Stimulated activated memory B cell treated with anti-CD40 and anti-IgM and Interleukin-4, amounts not matched to agents 10 μg/mL and 1 μg/mL and 100 μg/mL, for 72 hours (primary cell): ENCODE data around the gene C2CD2.
A peak's percentile ranks its signal among the peaks of the same experiment; 100 is the strongest.

Source experiments
- ATAC-seq: fragments of 150-1000 bp; cut with Tn5 transposase; 2 replicates; pipeline ENCODE4 v1.10.0; 2021
- H3K27ac Mint-ChIP-seq: one replicate; pipeline ENCODE4 v1.8.0; 2022; ENCODE audit warnings: mild to moderate bottlenecking, mixed read lengths
- H3K27me3 Mint-ChIP-seq: one replicate; pipeline ENCODE4 v1.8.0; 2022; ENCODE audit warnings: mixed read lengths
- H3K36me3 Mint-ChIP-seq: one replicate; pipeline ENCODE4 v1.8.0; 2022; ENCODE audit warnings: mixed read lengths
- H3K4me1 Mint-ChIP-seq: one replicate; pipeline ENCODE4 v1.8.0; 2022; ENCODE audit warnings: mixed read lengths
- H3K4me3 Mint-ChIP-seq: one replicate; pipeline ENCODE4 v1.8.0; 2022; ENCODE audit warnings: mild to moderate bottlenecking, moderate library complexity, mixed read lengths
- H3K9me3 Mint-ChIP-seq: one replicate; pipeline ENCODE4 v1.8.0; 2022; ENCODE audit warnings: mixed read lengths

Gene C2CD2

DNA sequence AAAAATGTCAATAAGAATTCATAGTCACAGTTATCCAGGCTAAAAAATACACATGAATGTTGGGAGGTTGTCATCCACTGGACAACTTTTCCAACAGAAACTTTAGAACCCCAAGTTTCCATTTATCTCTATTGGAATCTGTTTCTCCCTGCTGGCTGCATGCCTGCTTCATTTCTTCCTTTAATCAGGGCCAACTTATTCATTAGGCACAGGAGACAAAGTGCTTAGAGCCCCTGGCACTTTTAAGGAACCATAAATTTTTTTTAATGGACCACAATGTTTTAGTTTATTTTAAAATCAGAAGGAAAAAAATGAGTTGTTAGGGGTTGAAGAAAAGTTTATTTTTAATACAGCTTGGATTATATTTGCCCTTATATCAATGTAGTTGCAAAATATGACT is 26.7 kb upstream of the C2CD2 start:
- Mint-ChIP-seq H3K27ac (no peak overlapping the region), H3K9me3 (peaks cover 18% of the 10 kb centered on the region), H3K36me3 (peaks cover 24% of the 10 kb centered on the region), H3K4me3 (no peak overlapping the region), H3K27me3 (peaks cover 8% of the 10 kb centered on the region), H3K4me1 (no peaks in the 10 kb centered on the region)
- ATAC-seq = no peak

- Mint-ChIP-seq H3K4me3 (no peak overlapping the region), H3K27me3 (peaks cover 8% of the 10 kb centered on the region), H3K27ac (no peak overlapping the region), H3K4me1 (peaks cover under 1% of the 10 kb centered on the region), H3K9me3 (peaks cover 18% of the 10 kb centered on the region), H3K36me3 (peaks cover 24% of the 10 kb centered on the region)
- no peak for ATAC-seq
Measured at GRCh38 chr21:41979751-41980369, 26.0 kb upstream of the C2CD2 start.

DNA sequence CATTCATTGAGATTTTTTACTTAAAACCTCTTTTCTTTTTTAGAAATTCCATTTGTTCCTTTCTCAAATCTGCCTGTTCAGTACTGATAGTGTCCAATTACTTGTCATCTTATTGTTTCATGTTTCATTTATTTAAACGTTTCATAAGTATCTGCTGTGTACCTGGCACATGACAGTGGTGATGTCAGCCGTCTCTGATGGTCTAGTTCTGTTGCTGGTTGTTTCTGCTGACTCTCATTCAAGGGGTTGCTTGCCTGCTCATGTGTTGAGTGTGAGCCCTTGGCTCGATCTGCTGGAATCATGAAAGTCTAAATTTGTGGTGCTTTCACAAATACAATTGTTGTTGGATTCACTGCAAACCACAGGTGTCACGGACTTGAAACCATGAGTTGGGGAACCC is 25.5 kb upstream of the C2CD2 start:
- Mint-ChIP-seq H3K9me3 (peaks cover 18% of the 10 kb centered on the region), H3K27me3 (peaks cover 8% of the 10 kb centered on the region), H3K36me3 (peaks cover 24% of the 10 kb centered on the region), H3K4me3 (no peak overlapping the region), H3K27ac (no peak overlapping the region), H3K4me1 (peaks cover 6% of the 10 kb centered on the region)
- no peak for ATAC-seq

GRCh38 chr21:41977034-41977950 is 23.5 kb upstream of the C2CD2 start:
- no peak for ATAC-seq
- H3K4me1 Mint-ChIP-seq = peaks cover 16% of the 10 kb centered on the region
- peaks cover 8% of the 10 kb centered on the region for H3K27me3 Mint-ChIP-seq
- H3K9me3 Mint-ChIP-seq = peaks cover 8% of the 10 kb centered on the region
- no peak overlapping the region for H3K4me3 Mint-ChIP-seq
- no peak overlapping the region for H3K27ac Mint-ChIP-seq
- peaks cover 12% of the 10 kb centered on the region for H3K36me3 Mint-ChIP-seq

- Mint-ChIP-seq H3K9me3 (peaks cover 8% of the 10 kb centered on the region), H3K36me3 (peaks cover 10% of the 10 kb centered on the region), H3K27ac (no peak overlapping the region), H3K27me3 (peaks cover 8% of the 10 kb centered on the region), H3K4me3 (no peak overlapping the region), H3K4me1 (peaks cover 16% of the 10 kb centered on the region)
- no peak for ATAC-seq
Measured at GRCh38 chr21:41976611-41977010, 22.8 kb upstream of the C2CD2 start.

DNA sequence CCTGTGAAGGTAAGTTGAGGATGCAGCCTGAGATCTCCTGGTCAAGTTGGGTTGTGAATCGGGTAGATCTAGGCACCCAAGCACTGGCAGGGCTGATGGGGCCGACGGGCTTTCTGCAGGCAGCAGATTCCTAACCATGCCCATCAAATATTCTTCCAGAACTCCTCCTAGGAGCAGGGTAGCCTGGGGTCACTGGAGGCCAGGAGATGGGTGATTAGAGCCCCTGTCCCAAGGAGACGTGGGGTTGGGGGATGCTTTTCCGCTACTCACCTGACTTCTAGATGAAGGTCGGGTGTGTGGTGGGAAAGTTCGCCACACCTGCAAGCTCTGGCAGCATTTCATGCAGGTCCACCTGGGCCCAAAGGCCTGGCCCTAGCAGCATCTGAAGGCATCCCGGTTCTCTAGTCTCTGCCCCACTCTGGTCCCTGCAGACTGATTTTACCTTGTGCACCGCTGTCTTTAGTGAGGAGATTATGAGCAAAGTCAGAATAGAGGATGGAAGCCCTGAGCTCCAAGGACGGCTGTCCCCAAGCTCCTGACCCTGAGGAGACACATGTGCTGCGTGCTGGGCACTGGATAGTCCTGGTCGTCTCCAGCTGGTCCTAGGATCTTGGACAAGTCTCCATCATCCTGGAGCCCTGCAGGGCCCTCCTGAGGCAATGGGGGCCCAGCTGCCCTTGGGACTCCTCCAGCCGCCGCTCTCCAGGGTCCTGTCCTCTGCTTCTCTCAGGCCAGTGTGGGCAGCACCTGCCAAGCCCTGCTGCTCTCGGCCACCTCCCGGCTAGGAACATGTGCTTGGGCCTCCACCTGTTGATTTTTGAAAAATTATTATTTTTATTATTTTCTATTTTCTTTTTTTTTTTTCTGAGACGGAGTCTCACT is 21.8 kb upstream of the C2CD2 start:
- peaks cover 8% of the 10 kb centered on the region for H3K27me3 Mint-ChIP-seq
- H3K9me3 Mint-ChIP-seq = peaks cover 8% of the 10 kb centered on the region
- no peak for ATAC-seq
- no peak overlapping the region for H3K27ac Mint-ChIP-seq
- no peak overlapping the region for H3K4me3 Mint-ChIP-seq
- peaks cover 16% of the 10 kb centered on the region for H3K4me1 Mint-ChIP-seq
- H3K36me3 Mint-ChIP-seq = peaks cover 10% of the 10 kb centered on the region

DNA sequence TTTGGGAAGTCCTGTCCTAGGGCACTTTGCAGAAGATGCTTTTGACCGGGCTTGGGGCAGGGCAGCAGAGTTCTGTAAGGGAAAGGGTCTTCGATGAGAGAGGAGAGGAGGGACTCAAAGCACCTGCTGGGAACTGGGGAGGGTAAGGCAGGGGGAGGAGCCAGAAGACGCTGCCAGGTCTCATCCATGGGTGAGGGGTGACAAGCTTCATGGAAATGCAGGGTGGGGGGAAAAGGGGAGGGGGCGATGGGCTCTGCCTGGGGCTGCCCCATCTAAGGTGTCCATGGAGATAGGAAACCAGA is 20.9 kb upstream of the C2CD2 start:
- no peak for ATAC-seq
- Mint-ChIP-seq H3K4me3 (no peak overlapping the region), H3K27me3 (peaks cover 7% of the 10 kb centered on the region), H3K27ac (peak overlapping the region; percentile 70), H3K36me3 (peaks cover 8% of the 10 kb centered on the region), H3K4me1 (peaks cover 16% of the 10 kb centered on the region), H3K9me3 (peaks cover 8% of the 10 kb centered on the region)

GRCh38 chr21:41973861-41974751 is 20.3 kb upstream of the C2CD2 start:
- Mint-ChIP-seq H3K9me3 (peaks cover 2% of the 10 kb centered on the region), H3K27me3 (peaks cover under 1% of the 10 kb centered on the region), H3K27ac (peak overlapping the region; percentile 70), H3K4me1 (peaks cover 16% of the 10 kb centered on the region), H3K36me3 (peaks cover 2% of the 10 kb centered on the region), H3K4me3 (peak overlapping the region; percentile 26)
- ATAC-seq = peak; percentile 84

GRCh38 chr21:41973427-41973831 is 19.6 kb upstream of the C2CD2 start:
- no peaks in the 10 kb centered on the region for H3K27me3 Mint-ChIP-seq
- peak overlapping the region; percentile 70 for H3K27ac Mint-ChIP-seq
- ATAC-seq = no peak
- no peaks in the 10 kb centered on the region for H3K9me3 Mint-ChIP-seq
- no peak overlapping the region for H3K4me3 Mint-ChIP-seq
- no peaks in the 10 kb centered on the region for H3K36me3 Mint-ChIP-seq
- peaks cover 16% of the 10 kb centered on the region for H3K4me1 Mint-ChIP-seq

DNA sequence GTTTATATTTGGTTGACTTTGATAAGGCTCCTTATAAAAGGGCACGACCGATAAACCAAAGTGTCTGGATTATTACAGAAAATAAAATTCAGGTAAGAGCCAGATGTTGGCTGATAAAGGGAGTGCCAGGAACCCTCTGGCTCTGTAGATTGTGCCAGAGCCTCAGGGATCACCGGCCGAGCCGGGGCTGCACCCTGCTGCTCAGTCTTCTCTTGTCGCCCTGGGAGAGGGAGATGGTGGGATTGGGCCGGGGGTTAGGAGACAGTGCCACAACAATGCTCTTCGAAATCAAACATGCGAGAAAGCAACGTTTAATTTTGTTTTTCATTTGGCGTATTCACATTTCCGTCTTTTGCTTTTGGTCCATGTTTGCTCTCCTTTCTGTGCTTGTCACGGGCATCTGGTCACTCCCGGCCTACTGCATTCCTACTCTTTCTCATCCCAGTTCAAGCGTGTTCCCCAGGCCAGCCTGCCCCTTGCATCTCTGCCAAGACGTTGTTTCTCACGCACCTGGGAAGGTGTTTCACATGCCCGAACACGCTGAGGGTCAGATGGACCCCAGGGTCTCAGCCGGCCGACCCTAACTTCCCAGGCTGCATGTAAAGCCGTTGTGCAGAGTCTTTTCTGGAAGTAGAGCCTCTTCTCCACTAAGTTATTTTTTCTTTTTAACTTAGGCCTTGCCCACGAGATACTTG is 18.8 kb upstream of the C2CD2 start:
- no peak overlapping the region for H3K27ac Mint-ChIP-seq
- peaks cover 7% of the 10 kb centered on the region for H3K27me3 Mint-ChIP-seq
- peaks cover 16% of the 10 kb centered on the region for H3K4me1 Mint-ChIP-seq
- no peaks in the 10 kb centered on the region for H3K9me3 Mint-ChIP-seq
- H3K4me3 Mint-ChIP-seq = no peak overlapping the region
- no peaks in the 10 kb centered on the region for H3K36me3 Mint-ChIP-seq
- no peak for ATAC-seq

DNA sequence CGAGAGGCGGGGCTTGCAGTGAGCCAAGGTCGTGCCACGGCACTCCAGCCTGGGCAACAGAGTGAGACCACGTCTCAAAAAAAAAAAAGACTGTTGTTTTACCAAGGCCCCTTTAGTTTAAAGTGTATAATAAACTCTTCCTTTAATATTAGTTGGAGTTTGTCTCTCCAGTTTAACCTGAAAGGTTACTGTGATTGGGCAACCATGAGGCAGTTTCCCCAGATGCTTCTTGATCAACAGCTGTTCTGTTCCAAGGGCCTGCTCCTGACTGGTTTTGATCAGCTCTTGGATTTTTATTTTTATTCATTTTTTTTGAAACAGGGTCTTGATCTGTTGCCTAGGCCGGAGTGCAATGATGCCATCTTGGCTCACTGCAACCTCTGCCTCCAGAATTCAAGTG is 18.1 kb upstream of the C2CD2 start:
- H3K27me3 Mint-ChIP-seq = peaks cover 15% of the 10 kb centered on the region
- ATAC-seq = no peak
- H3K4me3 Mint-ChIP-seq = no peak overlapping the region
- H3K4me1 Mint-ChIP-seq = peaks cover 16% of the 10 kb centered on the region
- no peaks in the 10 kb centered on the region for H3K9me3 Mint-ChIP-seq
- H3K36me3 Mint-ChIP-seq = no peaks in the 10 kb centered on the region
- H3K27ac Mint-ChIP-seq = no peak overlapping the region

GRCh38 chr21:41970751-41971653 is 17.2 kb upstream of the C2CD2 start:
- H3K4me3 Mint-ChIP-seq = no peak overlapping the region
- ATAC-seq = no peak
- peaks cover 22% of the 10 kb centered on the region for H3K27me3 Mint-ChIP-seq
- H3K36me3 Mint-ChIP-seq = no peaks in the 10 kb centered on the region
- H3K27ac Mint-ChIP-seq = no peak overlapping the region
- no peaks in the 10 kb centered on the region for H3K9me3 Mint-ChIP-seq
- H3K4me1 Mint-ChIP-seq = peaks cover 16% of the 10 kb centered on the region

- H3K36me3 Mint-ChIP-seq = no peaks in the 10 kb centered on the region
- peaks cover 21% of the 10 kb centered on the region for H3K4me1 Mint-ChIP-seq
- ATAC-seq = no peak
- peaks cover 32% of the 10 kb centered on the region for H3K27me3 Mint-ChIP-seq
- H3K4me3 Mint-ChIP-seq = no peak overlapping the region
- no peak overlapping the region for H3K27ac Mint-ChIP-seq
- H3K9me3 Mint-ChIP-seq = no peaks in the 10 kb centered on the region
Measured at GRCh38 chr21:41970106-41970391, 16.2 kb upstream of the C2CD2 start.
